Neural cell (in vitro differentiated cells): ENCODE data around the gene SLC9A1. TPM values are rescaled to one million over a fixed set of nuclear protein-coding genes. Genes with fewer than 3 reads are reported as not detected.

Experiments used
- H2AFZ ChIP-seq: fragments of 200-600, 300-800 bp; sonication (generic), shearing (Covaris generic); 2 replicates; pipeline ENCODE4 v1.6.0; 2014; ENCODE audit warnings: low read depth, mild to moderate bottlenecking, antibody characterized with exemption, low read length, moderate library complexity
- H3F3A ChIP-seq: fragments of 200-600 bp; shearing (Covaris generic); 2 replicates; pipeline ENCODE4 v1.6.1; 2016; ENCODE audit warnings: mild to moderate bottlenecking, moderate library complexity, mixed read lengths, antibody characterized with exemption, low read length; ENCODE audit not compliant: insufficient read depth, poor library complexity, severe bottlenecking
- H3K27ac ChIP-seq: fragments of 200-600, 300-800 bp; sonication (generic), shearing (Covaris generic); 2 replicates; pipeline ENCODE4 v1.5.1; 2014; ENCODE audit warnings: mild to moderate bottlenecking, low read length, moderate library complexity
- H3K27me3 ChIP-seq: fragments of 300-800, 200-600 bp; sonication (generic), shearing (Covaris generic); 2 replicates; pipeline ENCODE4 v1.6.0; 2014; ENCODE audit warnings: mild to moderate bottlenecking, low read depth, low read length, moderate library complexity; ENCODE audit not compliant: insufficient read depth
- H3K36me3 ChIP-seq: fragments of 300-800, 200-600 bp; sonication (generic), shearing (Covaris generic); 2 replicates; pipeline ENCODE4 v1.5.1; 2014; ENCODE audit warnings: mild to moderate bottlenecking, antibody characterized with exemption, low read length, moderate library complexity; ENCODE audit not compliant: insufficient read depth
- H3K4me2 ChIP-seq: fragments of 300-800, 200-600 bp; sonication (generic), shearing (Covaris generic); 2 replicates; pipeline ENCODE4 v1.6.0; 2014; ENCODE audit warnings: mild to moderate bottlenecking, low read length
- H3K4me3 ChIP-seq: fragments of 300-800, 200-600 bp; sonication (generic), shearing (Covaris generic); 2 replicates; pipeline ENCODE4 v1.5.1; 2014; ENCODE audit warnings: mild to moderate bottlenecking, low read length, moderate library complexity
- H3K79me2 ChIP-seq: fragments of 200-600 bp; shearing (Covaris generic); replicated peaks from 2 replicates; pipeline ENCODE4 v1.6.0; 2014; ENCODE audit warnings: mild to moderate bottlenecking, low read length, moderate library complexity; ENCODE audit not compliant: insufficient read depth
- H3K9ac ChIP-seq: fragments of 300-800, 200-600 bp; sonication (generic), shearing (Covaris generic); 2 replicates; pipeline ENCODE4 v1.6.1; 2016; ENCODE audit warnings: mild to moderate bottlenecking, low read length, mixed read lengths
- H3K9me2 ChIP-seq: fragments of 200-600 bp; shearing (Covaris generic); 2 replicates; pipeline ENCODE4 v1.6.1; 2016; ENCODE audit warnings: mild to moderate bottlenecking, low read length, mixed read lengths; ENCODE audit not compliant: insufficient read depth
- H3K9me3 ChIP-seq: fragments of 200-600, 300-800 bp; sonication (generic), shearing (Covaris generic); 2 replicates; pipeline ENCODE4 v1.6.1; 2016; ENCODE audit warnings: mild to moderate bottlenecking, mixed run types, low read length, moderate library complexity, mixed read lengths
- H4K20me1 ChIP-seq: fragments of 200-600 bp; shearing (Covaris generic); 2 replicates; pipeline ENCODE4 v1.6.1; 2016; ENCODE audit warnings: mild to moderate bottlenecking, mixed run types; ENCODE audit not compliant: insufficient read depth
- CTCF ChIP-seq: fragments of 450-650 bp; IDR thresholded peaks from 2 replicates; pipeline ENCODE4 v1.5.1; 2014; ENCODE audit warnings: antibody characterized with exemption, mild to moderate bottlenecking, moderate library complexity; ENCODE audit not compliant: poor library complexity, severe bottlenecking
- EP300 ChIP-seq: fragments of 450-650 bp; conservative IDR thresholded peaks from 2 replicates; pipeline ENCODE4 v1.6.1; 2014; ENCODE audit warnings: antibody characterized with exemption, mild to moderate bottlenecking, moderate library complexity; ENCODE audit not compliant: poor library complexity, severe bottlenecking
- EZH2 ChIP-seq: fragments of 200-600, 300-800 bp; shearing (Covaris generic), sonication (generic); IDR thresholded peaks from 2 replicates; pipeline ENCODE4 v1.6.1; 2014; ENCODE audit warnings: antibody characterized with exemption, low read length, borderline replicate concordance, mild to moderate bottlenecking; ENCODE audit not compliant: insufficient read depth, poor library complexity, severe bottlenecking
- MXI1 ChIP-seq: fragments of 450-650 bp; conservative IDR thresholded peaks from 2 replicates; pipeline ENCODE4 v1.6.1; 2014; ENCODE audit warnings: antibody characterized with exemption, mild to moderate bottlenecking; ENCODE audit not compliant: poor library complexity, severe bottlenecking
- POLR2AphosphoS5 ChIP-seq: IDR thresholded peaks from 2 replicates; pipeline ENCODE4 v1.6.1; 2012
- RAD21 ChIP-seq: fragments of 450-650 bp; conservative IDR thresholded peaks from 2 replicates; pipeline ENCODE4 v1.6.1; 2014; ENCODE audit warnings: antibody characterized with exemption, mild to moderate bottlenecking, moderate library complexity
- REST ChIP-seq: IDR thresholded peaks from 2 replicates; pipeline ENCODE4 v1.6.1; 2012; ENCODE audit warnings: borderline replicate concordance
- SMC3 ChIP-seq: fragments of 450-650 bp; conservative IDR thresholded peaks from 2 replicates; pipeline ENCODE4 v1.6.1; 2014; ENCODE audit warnings: antibody characterized with exemption, mild to moderate bottlenecking, moderate library complexity; ENCODE audit not compliant: poor library complexity
- TAF1 ChIP-seq: IDR thresholded peaks from 2 replicates; pipeline ENCODE4 v1.6.1; 2012; ENCODE audit warnings: low read depth
- polyA plus RNA-seq: library from polyadenylated mRNA; depleted of rRNA; stranded (reverse); fragments of >200 nt; gene quantifications from 2 replicates; pipeline ENCODE4 v1.2.3, GENCODE V29; 2014

Gene SLC9A1
- polyA plus RNA-seq, 1 donor from 2014 or later: 1.5 TPM

- H3K9ac ChIP-seq: no peak overlapping the region
- H3F3A ChIP-seq: no peaks in the 10 kb centered on the region
- TF ChIP-seq TAF1: no peak
- TF ChIP-seq RAD21: no peak
- no peak for TF ChIP-seq REST
- no peak for TF ChIP-seq POLR2AphosphoS5
- TF ChIP-seq SMC3: no peak
- no peak for TF ChIP-seq EP300
- no peaks in the 10 kb centered on the region for H4K20me1 ChIP-seq
- no peaks in the 10 kb centered on the region for H3K36me3 ChIP-seq
- no peak overlapping the region for H3K27ac ChIP-seq
- H3K9me2 ChIP-seq: no peaks in the 10 kb centered on the region
- H2AFZ ChIP-seq: no peak overlapping the region
- no peaks in the 10 kb centered on the region for H3K9me3 ChIP-seq
- no peak overlapping the region for H3K4me2 ChIP-seq
- H3K27me3 ChIP-seq: no peaks in the 10 kb centered on the region
- no peaks in the 10 kb centered on the region for H3K79me2 ChIP-seq
- H3K4me3 ChIP-seq: no peak overlapping the region
Observed at GRCh38 chr1:27102134-27102706, 52.7 kb downstream of the SLC9A1 start.

GRCh38 chr1:27101696-27102095, 53.2 kb downstream of the SLC9A1 start:
- no peaks in the 10 kb centered on the region for H4K20me1 ChIP-seq
- no peak overlapping the region for H3K27ac ChIP-seq

More at GRCh38 chr1:27101696-27102095, 53.2 kb downstream of the SLC9A1 start:
- no peak for TF ChIP-seq EZH2
- no peak for TF ChIP-seq TAF1
- TF ChIP-seq CTCF: no peak
- TF ChIP-seq POLR2AphosphoS5: no peak
- no peak for TF ChIP-seq RAD21
- no peak for TF ChIP-seq SMC3
- no peak for TF ChIP-seq EP300
- no peak for TF ChIP-seq REST
- no peak for TF ChIP-seq MXI1
- Histone ChIP-seq H3F3A (no peaks in the 10 kb centered on the region), H3K9me2 (no peaks in the 10 kb centered on the region), H3K27me3 (no peaks in the 10 kb centered on the region), H3K79me2 (no peaks in the 10 kb centered on the region), H3K9ac (no peak overlapping the region), H3K9me3 (no peaks in the 10 kb centered on the region), H3K36me3 (no peaks in the 10 kb centered on the region), H3K4me2 (no peak overlapping the region), H2AFZ (no peak overlapping the region), H3K4me3 (no peak overlapping the region)
